Measurements from ENCODE around the gene LIAS. TPM values are rescaled to one million over a fixed set of nuclear protein-coding genes. Genes with fewer than 3 reads are reported as not detected.
"Not testable (repeated sequence)": the region's sequence is repeated elsewhere in the genome, so short reads cannot be mapped to it uniquely, and the experiment has no call there.

LIAS gene
- polyA plus RNA-seq, 1 donor: 27.7 TPM

DNA sequence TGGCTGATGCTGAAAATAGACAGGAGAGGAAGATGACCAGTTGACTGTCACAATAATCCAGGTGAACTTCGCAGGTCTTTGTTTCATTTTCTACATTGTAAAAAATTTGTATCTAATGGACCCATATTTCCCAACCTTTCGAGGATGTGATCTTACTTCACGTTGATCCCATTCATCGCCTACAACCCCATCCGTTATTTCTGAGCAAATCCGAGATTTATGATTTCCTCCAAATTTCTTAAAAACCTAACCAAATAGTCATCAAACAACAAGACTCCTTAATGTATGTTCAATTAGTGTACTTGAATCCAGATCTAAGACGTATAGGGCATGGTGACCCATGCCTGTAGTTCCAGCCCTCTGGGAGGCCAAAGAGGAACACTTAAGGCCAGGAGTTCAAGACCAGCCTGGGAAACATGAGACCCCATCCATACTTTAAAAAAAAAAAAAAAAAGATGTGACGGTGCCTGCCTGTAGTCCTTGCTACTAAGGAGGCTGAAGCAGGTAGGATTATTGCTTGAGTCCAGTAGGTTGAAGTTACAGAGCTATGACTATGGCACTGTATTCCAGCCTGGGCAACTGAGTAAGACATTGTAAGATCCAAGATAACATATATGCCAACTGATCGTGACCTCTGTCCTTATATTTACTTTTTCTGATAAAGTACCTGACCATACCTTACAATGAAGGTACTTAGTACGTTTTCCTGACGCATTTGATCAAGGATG lies 5.8 kb upstream of the LIAS start:
- DNase-seq (ENCODE audit: low read depth): no peak

DNA sequence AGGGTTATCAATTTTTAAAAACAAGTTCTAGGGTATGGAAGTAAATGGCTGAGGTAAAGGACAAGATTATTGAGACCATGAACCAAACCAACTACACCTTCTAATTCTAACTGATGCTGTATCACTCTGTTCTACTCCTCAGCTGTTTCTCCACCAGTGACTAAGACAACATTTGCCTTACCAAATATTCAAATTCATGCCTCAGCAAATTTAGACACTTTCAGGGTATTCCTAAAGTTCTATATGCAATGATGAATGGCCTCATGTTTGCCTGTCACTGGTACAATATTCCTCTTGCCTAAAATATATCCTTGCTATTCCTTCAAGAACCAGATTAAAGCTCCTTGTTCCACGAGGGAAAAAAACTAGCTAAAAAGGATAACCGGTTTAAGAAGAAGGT lies 5.1 kb upstream of the LIAS start:
- DNase-seq (ENCODE audit: low read depth): no peak

DNA sequence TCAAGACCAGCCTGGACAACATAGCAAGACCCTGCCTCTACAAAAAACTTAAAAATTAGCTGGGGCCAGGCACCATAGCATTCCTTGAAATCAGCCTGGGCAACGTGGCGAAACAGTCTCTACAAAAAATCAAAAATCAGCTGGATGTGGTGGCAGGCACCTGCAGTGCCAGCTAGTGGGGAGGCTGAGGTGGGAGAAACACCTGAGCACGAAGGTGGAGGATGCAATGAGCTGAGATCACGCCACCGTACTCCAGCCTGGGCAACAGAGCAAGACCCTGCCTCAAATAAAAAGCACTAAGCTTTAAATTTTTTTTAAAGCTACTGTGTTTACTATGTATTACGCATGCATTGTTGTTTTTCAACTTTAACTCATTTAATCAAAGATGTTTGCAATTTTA lies 3.4 kb upstream of the LIAS start:
- DNase-seq (ENCODE audit: low read depth): no peak

DNA sequence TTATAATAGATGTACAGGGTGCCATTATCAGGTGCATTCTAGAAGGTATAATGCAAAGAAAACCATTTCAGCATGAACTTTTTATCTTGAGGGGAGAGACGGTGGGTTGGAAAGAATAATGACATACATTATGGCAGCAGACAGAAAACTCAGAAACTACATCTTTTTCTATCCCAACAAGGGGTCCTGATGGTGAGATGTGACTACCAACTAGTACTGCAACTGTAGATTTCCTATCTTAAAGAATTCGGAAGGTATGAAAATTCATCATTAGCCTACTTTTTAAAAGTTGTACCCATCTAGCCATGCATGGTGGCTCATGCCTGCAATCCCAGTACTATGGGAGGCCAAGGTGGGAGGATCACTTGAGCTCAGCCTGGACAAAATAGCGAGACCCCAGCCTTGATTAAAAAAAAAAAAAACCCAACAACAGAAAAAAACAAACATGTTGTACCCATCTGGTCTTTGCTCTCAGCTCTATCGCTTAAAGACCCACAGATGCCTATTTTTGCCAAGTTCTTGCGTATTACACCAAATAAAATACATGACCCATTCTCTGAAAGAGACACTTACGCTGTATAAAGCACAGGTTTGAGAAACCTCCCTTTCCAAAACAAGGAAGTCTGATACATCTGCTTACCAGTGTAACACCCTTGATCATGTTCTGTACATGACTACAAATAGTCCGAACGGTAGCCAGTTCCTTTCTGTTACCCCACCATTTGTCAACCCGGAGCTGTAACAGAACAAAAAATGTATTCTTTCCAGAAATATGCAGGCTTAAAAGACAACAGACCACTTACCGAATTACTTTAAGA lies 1.7 kb upstream of the LIAS start:
- no peak for DNase-seq (ENCODE audit: low read depth)

DNA sequence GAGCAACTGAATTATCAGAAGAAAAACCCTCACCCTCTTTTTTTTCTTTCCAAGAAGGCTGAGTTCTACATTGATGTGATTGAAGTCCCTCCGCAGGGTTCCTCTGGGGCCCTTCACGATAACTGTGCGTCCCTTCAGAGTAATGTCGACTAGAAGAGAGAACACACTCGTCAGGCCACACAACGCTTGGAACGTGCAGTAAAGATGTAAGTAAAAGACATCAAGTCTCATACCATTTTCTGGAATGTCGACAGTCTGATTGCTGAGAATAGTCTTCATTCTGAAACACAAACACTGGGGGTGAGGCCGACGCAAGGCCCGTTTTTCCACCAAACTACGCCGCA lies 723 bp upstream of the LIAS start:
- not testable (repeated sequence) for DNase-seq (ENCODE audit: low read depth)

DNA sequence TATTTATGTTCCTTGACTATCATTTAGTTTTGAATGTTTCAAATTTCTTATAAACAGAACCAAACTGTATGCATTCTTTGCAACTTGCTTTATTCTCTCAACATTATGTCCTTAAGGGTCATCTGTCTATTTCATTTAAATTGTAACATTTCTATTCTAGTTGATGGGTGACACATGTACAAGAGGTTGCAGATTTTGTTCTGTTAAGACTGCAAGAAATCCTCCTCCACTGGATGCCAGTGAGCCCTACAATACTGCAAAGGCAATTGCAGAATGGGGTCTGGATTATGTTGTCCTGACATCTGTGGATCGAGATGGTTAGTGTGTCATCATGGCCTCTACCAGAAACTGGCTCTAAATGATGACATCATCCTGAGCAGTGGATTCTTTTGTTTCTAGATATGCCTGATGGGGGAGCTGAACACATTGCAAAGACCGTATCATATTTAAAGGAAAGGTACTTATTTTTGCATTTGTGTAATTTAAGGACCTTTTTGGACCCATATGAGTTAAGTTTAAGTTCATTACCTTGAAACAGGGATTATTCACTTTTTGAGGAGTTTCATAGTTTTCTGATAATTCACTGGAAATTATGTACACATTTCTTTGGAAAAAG lies 6.1 kb downstream of the LIAS start:
- DNase-seq (ENCODE audit: low read depth): no peak

DNA sequence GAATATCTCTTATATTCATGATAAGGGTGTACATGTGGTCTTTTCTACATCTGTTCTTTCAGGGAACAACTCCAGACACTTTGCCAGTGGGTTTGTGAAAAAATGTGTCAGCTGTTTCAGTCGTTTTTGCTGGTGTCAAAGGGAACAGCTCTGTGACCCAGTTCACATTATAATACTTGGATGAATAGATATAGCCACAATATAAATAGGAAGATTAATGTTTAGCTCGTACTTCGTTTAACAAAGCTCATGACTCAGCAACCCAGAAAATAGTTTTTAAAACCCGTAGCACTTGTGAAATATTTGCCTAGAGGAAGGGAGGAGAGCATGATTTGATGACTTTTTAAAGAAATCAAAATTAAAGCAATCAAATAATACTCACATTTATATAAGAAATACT lies 7.9 kb downstream of the LIAS start:
- no peak for DNase-seq (ENCODE audit: low read depth)

DNA sequence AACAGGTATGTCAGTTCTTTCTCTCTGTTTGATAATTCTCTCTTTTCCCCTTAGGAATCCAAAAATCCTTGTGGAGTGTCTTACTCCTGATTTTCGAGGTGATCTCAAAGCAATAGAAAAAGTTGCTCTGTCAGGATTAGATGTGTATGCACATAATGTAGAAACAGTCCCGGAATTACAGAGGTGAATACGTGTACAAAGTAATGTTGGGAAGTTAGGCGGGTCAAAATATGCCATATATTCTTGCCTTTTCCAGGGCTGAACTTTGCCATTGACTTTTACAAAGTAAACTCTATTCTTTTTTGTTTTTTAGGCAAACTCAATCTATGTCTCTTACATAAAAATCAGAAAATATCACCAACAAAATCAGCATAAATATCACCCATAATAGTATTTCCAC lies 8.6 kb downstream of the LIAS start:
- no peak for DNase-seq (ENCODE audit: low read depth)

DNA sequence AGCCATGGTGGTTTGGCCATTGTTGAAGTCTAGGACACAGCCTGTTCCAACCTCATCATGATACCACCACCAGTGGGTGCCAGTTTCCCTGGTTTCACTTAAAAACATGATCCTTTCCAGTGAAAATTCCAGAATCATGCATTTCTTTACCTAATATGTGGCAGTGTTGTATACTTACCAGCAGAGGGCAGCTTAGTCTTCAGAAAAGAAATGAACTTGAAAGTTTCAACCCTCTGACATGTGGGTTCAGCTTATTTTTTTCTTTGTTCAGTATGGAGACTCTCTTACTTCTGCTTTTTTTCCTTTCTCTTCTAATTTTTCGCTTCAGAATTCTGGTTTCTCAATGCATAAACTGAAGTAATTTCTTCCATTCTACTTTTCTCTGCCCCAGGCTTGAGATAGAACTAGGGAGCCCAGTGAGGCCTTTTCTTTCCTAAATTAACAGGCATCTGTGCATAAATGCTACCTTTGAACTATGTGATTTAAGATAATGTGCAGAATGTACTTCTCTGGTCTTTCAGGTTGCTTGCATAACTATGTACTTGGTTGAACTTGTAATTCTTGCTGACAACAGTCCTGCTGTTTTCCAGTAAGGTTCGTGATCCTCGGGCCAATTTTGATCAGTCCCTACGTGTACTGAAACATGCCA lies 10.7 kb downstream of the LIAS start:
- DNase-seq (ENCODE audit: low read depth): peak; percentile 46

DNA sequence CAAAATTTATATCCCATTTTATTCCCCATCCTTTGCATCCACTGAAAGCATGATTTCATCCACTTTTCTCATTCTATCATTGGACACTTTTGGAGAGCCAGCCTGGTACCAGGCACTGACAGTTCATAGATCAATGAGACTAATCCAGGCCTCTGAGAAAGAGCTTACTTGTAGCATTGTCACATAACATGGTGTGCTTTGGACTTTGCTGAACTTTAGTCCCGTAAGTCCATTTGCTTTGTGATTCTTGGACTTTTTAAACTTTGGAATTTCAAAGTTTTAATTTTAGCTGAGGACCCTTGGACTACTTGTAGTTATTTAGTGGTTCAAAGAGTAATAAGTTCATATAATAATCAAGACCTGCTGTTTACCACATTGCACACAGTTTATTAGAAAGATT lies 11.5 kb downstream of the LIAS start:
- no peak for DNase-seq (ENCODE audit: low read depth)

DNA sequence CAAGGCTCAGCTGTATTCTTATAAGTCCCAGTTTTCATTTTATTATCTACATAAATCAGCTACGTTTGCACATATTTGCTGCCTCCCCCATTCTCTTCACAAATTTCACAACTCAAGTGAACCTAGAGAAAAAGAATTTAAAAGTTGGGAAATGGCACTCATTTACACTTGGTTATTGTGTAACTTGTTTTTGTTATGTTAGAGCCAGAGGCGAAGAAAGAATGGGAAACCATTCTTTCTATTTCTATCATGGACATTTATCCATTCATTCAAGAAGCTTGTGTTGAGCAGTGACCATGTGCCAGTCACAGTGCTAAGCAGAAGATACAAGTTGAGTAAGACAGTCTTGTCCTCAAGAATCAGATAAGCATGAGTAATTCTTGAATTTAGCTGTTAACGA lies 13.5 kb downstream of the LIAS start:
- DNase-seq (ENCODE audit: low read depth): no peak

DNA sequence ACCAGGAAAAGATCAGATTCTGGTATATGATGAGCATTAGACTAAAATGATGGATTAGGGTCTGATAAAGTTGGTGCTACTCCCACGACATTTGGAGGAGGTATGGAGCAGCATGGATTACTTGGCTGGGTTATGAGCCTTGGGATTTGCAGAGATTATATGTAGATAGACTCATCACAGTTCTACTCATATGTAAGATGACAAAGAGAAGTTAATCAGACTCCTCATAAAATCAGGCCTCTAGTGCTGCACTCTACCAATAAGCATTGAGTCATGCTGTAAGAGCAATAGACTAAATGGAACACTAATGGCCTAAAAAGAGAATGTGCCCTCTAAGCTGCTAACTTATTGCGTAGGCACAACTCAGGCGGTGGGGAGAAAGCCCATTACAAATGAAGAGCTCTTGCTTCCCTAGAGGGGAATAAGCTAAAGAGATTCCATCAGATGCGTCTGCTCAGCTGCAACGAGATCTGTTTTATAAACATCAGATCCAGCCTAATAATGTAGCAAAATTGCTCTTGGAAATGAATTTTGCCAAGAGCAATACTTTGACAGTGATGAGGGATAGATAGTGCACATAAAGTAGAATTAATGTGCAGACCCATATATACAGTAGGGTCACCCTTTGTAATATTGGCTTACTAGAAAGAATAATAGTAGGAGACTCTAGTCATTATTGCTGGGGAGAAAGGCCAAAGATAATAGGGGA lies 17.5 kb downstream of the LIAS start:
- no peak for DNase-seq (ENCODE audit: low read depth)

DNA sequence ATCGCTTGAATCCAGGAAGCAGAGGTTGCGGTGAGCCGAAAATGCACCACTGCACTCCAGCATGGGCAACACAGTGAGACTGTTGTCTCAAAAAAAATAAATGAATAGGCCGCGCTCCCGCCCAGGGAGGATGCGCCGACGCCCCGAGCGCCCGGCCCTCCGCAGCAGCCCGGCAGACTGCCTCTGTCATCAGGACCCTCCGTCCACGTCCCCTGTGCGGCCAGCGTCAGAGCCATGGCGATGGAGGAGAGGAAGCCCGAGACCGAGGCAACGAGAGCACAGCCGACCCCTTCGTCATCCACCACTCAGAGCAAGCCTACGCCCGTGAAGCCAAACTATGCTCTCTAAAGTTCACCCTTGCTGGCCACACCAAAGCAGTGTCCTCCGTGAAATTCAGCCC lies 21.4 kb downstream of the LIAS start:
- no peak for DNase-seq (ENCODE audit: low read depth)

DNA sequence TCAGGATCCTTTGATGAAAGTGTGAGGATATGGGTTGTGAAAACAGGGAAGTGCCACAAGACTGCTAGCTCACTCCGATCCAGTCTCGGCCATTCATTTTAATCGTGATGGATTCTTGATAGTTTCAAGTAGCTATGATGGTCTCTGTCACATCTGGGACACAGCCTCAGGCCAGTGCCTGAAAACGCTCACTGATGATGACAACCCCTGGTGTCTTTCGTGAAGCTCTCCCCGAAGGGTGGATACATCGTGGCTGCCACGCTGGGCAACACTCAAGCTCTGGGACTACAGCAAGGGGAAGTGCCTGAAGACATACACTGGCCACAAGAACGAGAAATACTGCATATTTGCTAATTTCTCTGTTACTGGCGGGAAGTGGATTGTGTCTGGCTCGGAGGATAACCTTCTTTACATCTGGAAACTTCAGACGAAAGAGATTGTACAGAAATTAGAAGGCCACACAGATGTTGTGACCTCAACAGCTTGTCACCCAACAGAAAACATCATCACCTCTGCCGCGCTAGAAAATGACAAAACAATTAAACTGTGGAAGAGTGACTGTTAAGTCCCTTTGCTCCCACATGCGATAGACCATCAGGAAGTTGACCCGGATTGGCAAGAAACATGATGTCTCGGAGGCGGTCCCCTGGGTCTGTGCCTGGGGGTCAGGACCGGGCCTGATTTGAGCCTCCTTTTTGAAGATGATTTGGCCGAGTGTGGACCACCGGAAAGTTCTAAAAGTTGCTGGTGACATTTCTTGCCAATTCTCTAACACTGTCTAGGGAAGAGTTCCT lies 22.2 kb downstream of the LIAS start:
- no peak for DNase-seq (ENCODE audit: low read depth)

DNA sequence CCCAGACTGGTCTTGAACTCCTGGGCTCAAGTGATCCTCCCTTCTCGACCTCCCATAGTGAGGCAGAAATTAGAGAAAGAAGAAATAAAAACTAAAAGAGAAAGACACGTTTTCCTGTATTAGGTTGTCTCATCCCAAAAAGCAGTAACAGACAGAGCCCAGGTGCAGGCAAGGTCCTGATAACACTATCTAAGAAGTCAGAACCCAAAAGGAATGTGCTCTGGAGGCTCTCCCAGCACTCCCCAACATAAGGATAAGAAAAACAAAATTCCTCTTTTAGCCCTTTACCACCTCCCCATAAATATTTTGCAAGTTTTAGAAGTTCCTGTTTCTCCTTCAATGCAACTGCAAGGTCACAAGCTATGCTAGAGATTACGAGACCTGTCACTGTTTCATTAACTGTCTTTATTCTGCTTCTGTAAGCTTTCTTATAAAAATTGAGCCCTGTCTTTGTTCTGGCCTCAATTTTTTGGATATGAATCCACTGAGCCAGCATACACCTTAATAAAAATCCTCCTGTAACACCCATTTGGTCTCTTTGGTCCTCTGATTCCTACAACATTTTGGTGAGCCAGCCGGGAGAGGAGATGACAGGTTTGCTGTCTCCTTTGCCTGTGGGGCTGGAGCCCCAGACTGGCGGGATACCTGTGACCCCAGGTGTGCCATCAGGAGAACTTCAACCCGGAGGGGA lies 25.9 kb downstream of the LIAS start:
- DNase-seq (ENCODE audit: low read depth): no peak

DNA sequence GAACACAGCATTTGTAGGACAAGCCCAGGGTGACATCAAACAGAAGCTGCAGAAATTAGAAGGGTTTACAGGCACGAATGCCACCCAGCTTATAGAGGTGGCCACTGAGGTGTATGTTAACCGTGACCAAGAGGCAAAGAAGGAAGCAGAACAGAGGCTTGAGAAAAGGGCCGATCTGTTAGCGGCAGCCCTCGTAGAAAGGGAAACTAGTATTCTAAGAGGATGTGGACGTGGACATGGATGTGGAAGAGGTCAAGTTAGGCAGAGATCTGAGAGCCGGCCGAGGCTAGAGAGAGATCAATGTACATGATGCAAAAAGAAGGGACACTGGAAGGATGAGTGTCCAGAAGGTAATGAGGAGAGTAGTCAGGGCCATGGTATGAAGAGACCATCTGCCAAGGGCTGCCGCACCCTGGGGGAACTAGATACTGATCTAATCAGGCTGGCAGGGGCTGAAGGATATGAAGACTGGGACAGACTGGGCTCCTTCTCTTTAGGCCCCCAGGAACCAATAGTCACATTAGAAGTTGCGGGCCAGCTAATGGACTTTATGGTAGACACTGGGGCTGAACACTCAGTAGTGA lies 27.5 kb downstream of the LIAS start:
- DNase-seq (ENCODE audit: low read depth): no peak

DNA sequence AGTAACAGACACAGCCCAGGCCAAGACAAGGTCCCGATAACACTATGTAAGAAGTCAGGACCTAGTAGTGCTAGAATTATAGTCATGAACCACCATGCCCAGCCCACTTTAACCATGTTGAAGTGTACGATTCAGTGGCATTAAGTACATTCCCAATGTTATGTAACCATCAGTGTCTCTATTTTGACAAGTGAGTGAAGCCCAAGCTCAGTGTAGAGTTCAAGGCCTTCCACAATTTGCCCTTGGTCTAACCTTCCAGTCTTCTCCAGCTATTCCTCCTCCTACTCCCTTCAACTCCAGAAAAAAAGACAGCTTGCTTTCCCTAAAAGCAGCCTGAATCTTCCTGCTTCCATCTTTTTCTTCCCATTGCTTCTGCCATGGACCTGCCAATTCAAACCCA lies 31.5 kb downstream of the LIAS start:
- DNase-seq (ENCODE audit: low read depth): no peak

DNA sequence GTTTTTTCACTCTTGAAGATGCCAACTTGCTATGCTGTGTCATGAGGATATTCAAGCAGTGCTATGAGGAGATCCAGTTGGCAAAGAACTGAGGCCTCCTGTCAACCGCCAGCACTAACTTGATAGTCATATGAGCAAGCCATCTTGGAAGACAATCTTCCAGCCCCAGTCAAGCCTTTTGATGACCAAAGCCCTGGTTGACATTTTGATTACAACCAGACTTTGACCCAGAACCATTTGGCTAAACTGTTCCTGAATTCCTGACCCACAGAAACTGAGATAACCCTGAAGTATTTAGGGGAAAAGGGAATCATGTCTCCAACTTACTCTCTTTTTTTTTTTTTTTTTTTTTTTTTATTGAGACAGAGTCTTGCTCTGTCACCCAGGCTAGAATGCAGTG lies 35.5 kb downstream of the LIAS start:
- no peak for DNase-seq (ENCODE audit: low read depth)

DNA sequence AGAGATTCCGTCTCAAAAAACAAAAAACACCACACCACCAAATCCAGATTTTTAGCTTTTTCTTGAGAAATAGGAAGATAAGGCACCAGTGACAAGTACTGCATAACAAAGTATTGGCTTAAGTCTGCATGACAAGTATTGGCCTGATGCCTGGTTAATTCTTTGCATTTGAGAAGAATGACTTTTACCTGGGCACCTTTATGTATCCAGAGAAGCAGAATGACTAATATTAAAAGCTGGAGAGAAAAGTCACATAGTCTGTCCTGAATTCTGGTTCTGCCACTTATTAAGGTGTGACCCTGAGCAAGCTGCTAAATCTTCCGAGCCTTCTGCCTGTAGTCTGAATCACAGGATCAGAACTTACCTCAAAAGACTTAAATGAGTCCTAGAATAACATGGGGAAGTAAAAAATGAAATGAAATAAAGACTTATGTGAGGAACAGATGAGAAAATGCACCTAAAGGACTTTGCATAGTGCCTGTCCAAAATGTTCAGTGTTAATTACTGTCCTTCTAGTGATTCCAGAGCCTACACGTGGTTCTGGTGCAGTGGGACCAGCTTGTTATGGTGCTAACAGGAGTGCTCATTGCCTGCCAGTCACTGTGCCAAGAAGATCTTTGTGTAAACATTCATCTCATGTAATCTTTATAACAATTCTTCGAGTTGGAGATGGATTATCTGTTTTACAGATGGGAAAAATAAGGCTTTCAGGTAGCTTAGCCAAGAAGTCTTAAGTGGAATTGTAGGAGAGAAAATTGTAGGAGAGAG lies 36.8 kb downstream of the LIAS start:
- DNase-seq (ENCODE audit: low read depth): no peak
